HCT116 (cell line): ENCODE data around the gene RASGRF2. TPM values are rescaled to one million over a fixed set of nuclear protein-coding genes. Genes with fewer than 3 reads are reported as not detected.

Source experiments
- ATAC-seq: fragments of 200-7000 bp; cut with Tn5 transposase; 2 replicates; pipeline ENCODE4 v1.9.1; 2020; ENCODE audit warnings: mild to moderate bottlenecking, moderate library complexity
- BruUV-seq: library from RNA; stranded (reverse); fragments of 400-500 nt; replicated peaks from 2 replicates; lab custom pipeline; 2021; lab: Mats Ljungman, UMichigan
- CTCF ChIA-PET: fragments of 300-600 bp; sonication (Branson Sonifier 250); formaldehyde crosslinking; loops from one replicate; lab custom pipeline; 2021; ENCODE audit warnings: antibody characterized with exemption; lab: Charles Lee
- POLR2A ChIA-PET: fragments of 300-600, 350-600 bp; sonication (Branson Sonifier 250); formaldehyde crosslinking; loops from one replicate; lab custom pipeline; 2021; ENCODE audit warnings: antibody characterized with exemption; lab: Charles Lee
- RAD21 ChIA-PET, 2 experiments: fragments of 300-600 bp; sonication (Branson Sonifier 250); formaldehyde crosslinking; loops; one replicate each; lab custom pipeline; 2023; ENCODE audit warnings: low total read pairs in 2 of 2; ENCODE audit not compliant: uncharacterized antibody in 2 of 2, unreplicated experiment in 2 of 2, low non-redundant PET in 1 of 2; lab: Charles Lee
- DNase-seq: peaks from one replicate; pipeline ENCODE4 v3.0.0-alpha.2; 2010; ENCODE audit warnings: low read depth, low spot score
- H2AFZ ChIP-seq: fragments of 200-600 bp; shearing (Covaris generic), sonication (generic); 2 replicates; pipeline ENCODE4 v1.6.1; 2017; ENCODE audit warnings: low read depth, mixed run types, mixed read lengths, antibody characterized with exemption, low read length; ENCODE audit not compliant: poor library complexity, severe bottlenecking
- H3K27ac ChIP-seq: 2 replicates; pipeline ENCODE4 v1.5.1; 2012; ENCODE audit warnings: low read depth, low read length
- H3K27me3 ChIP-seq: fragments of 200-600 bp; sonication (generic); 2 replicates; pipeline ENCODE4 v1.6.1; 2016; ENCODE audit warnings: mixed run types, low read length, mixed read lengths; ENCODE audit not compliant: insufficient read depth
- H3K36me3 ChIP-seq, 2 experiments: fragments of 200-500 bp in 1 of 2; fragments of 200-600 bp in 1 of 2; sonication (Bioruptor generic) in 1 of 2; sonication (generic) in 1 of 2; 2 replicates each; pipeline versions ENCODE4 v1.5.1 to v1.6.1; 2014 to 2016; ENCODE audit warnings: low read length in 2 of 2, inconsistent platforms in 1 of 2, mixed read lengths in 1 of 2, mixed run types in 1 of 2; ENCODE audit not compliant: insufficient read depth in 2 of 2, control insufficient read depth in 1 of 2
- H3K4me1 ChIP-seq, 2 experiments: fragments of 200-600 bp in 1 of 2; sonication (generic) in 1 of 2; 2 replicates each; pipeline versions ENCODE4 v1.5.1 to v1.6.1; 2012 to 2017; ENCODE audit warnings: low read length in 2 of 2, inconsistent platforms in 1 of 2, mild to moderate bottlenecking in 1 of 2, mixed read lengths in 1 of 2, mixed run types in 1 of 2, moderate library complexity in 1 of 2; ENCODE audit not compliant: insufficient read depth in 2 of 2, control insufficient read depth in 1 of 2
- H3K4me2 ChIP-seq: fragments of 200-600 bp; sonication (generic); 2 replicates; pipeline ENCODE4 v1.6.1; 2017; ENCODE audit warnings: mixed run types, low read length, mixed read lengths
- H3K4me3 ChIP-seq, 2 experiments: fragments of 200-600 bp in 1 of 2; sonication (generic) in 1 of 2; replicated peaks in 1 of 2; 2 replicates each; pipeline ENCODE4 v1.5.1; 2011 to 2016; ENCODE audit warnings: low read length in 2 of 2, control low read depth in 1 of 2, low read depth in 1 of 2, mild to moderate bottlenecking in 1 of 2, mixed read lengths in 1 of 2, mixed run types in 1 of 2
- H3K79me2 ChIP-seq: fragments of 200-600 bp; sonication (generic); 2 replicates; pipeline ENCODE4 v1.6.1; 2017; ENCODE audit warnings: mild to moderate bottlenecking, mixed run types, low read length, moderate library complexity, mixed read lengths; ENCODE audit not compliant: insufficient read depth
- H3K9ac ChIP-seq: fragments of 200-600 bp; sonication (generic); 2 replicates; pipeline ENCODE4 v1.6.1; 2016; ENCODE audit warnings: low read length, mixed read lengths
- H3K9me2 ChIP-seq: fragments of 200-600 bp; sonication (generic), shearing (Covaris generic); 2 replicates; pipeline ENCODE4 v1.6.1; 2017; ENCODE audit warnings: mixed run types, mild to moderate bottlenecking, moderate library complexity; ENCODE audit not compliant: insufficient read depth
- H3K9me3 ChIP-seq, 2 experiments: fragments of 200-500 bp in 1 of 2; fragments of 200-600 bp in 1 of 2; sonication (Bioruptor generic) in 1 of 2; sonication (generic) in 1 of 2; 2 replicates each; pipeline ENCODE4 v1.6.1; 2014 to 2017; ENCODE audit warnings: low read length in 2 of 2, mixed read lengths in 2 of 2, inconsistent platforms in 1 of 2, low read depth in 1 of 2, mild to moderate bottlenecking in 1 of 2, mixed run types in 1 of 2, moderate library complexity in 1 of 2; ENCODE audit not compliant: control insufficient read depth in 1 of 2, insufficient read depth in 1 of 2
- H4K20me1 ChIP-seq: fragments of 200-600 bp; sonication (generic), shearing (Covaris generic); 2 replicates; pipeline ENCODE4 v1.6.1; 2017; ENCODE audit warnings: mixed run types, mild to moderate bottlenecking, moderate library complexity; ENCODE audit not compliant: insufficient read depth
- CEBPB ChIP-seq: IDR thresholded peaks from 2 replicates; pipeline ENCODE4 v1.6.1; 2012; ENCODE audit warnings: low read depth
- ELF1 ChIP-seq: IDR thresholded peaks from 2 replicates; pipeline ENCODE4 v1.6.1; 2012; ENCODE audit warnings: low read depth, borderline replicate concordance
- FOSL1 ChIP-seq: IDR thresholded peaks from 2 replicates; pipeline ENCODE4 v1.6.1; 2012; ENCODE audit warnings: low read depth
- JUND ChIP-seq: IDR thresholded peaks from 2 replicates; pipeline ENCODE4 v1.6.1; 2012
- MAX ChIP-seq: IDR thresholded peaks from 2 replicates; pipeline ENCODE4 v1.6.1; 2012
- POLR2A ChIP-seq: IDR thresholded peaks from 2 replicates; pipeline ENCODE4 v1.7.0; 2011; ENCODE audit warnings: borderline replicate concordance; ENCODE audit not compliant: insufficient read depth, insufficient read length; ENCODE audit errors: extremely low read depth
- POLR2AphosphoS5 ChIP-seq: IDR thresholded peaks from 2 replicates; pipeline ENCODE4 v1.6.1; 2011; ENCODE audit warnings: mild to moderate bottlenecking, low read depth, low read length, moderate library complexity
- REST ChIP-seq: IDR thresholded peaks from 2 replicates; pipeline ENCODE4 v1.6.1; 2012; ENCODE audit warnings: low read depth
- SIN3A ChIP-seq: IDR thresholded peaks from 2 replicates; pipeline ENCODE4 v1.6.1; 2012; ENCODE audit warnings: low read depth
- SP1 ChIP-seq: IDR thresholded peaks from 2 replicates; pipeline ENCODE4 v1.6.1; 2012; ENCODE audit warnings: low read depth
- SRF ChIP-seq: IDR thresholded peaks from 2 replicates; pipeline ENCODE4 v1.6.1; 2012; ENCODE audit warnings: low read depth
- ZNF274 ChIP-seq: fragments of 200-500 bp; sonication (Bioruptor generic); IDR thresholded peaks from 2 replicates; pipeline ENCODE4 v1.6.1; 2014; ENCODE audit warnings: mild to moderate bottlenecking, low read depth, low read length, inconsistent platforms
- intact Hi-C: fragments of 100-400 bp; cut with micrococcal nuclease; formaldehyde crosslinking; loops from 2 replicates; pipeline ENCODE4 v1.10.0; 2022
- total RNA-seq: library from RNA; stranded (reverse); gene quantifications from one replicate; pipeline ENCODE4 v1.2.1, GENCODE V29; 2021; ENCODE audit not compliant: unreplicated experiment
- TF ChIP-seq, protein P1 (sequence below), 3 experiments: fragments of 200-600 bp in 1 of 3; sonication (generic) in 1 of 3; IDR thresholded peaks in 2 of 3; conservative IDR thresholded peaks in 1 of 3; 2 replicates each; pipeline ENCODE4 v1.5.1; 2012 to 2017; ENCODE audit warnings: low read depth in 2 of 3, low read length in 2 of 3, antibody characterized with exemption in 1 of 3, borderline replicate concordance in 1 of 3, control low read depth in 1 of 3, mild to moderate bottlenecking in 1 of 3, mixed read lengths in 1 of 3, mixed run types in 1 of 3, moderate library complexity in 1 of 3; ENCODE audit not compliant: insufficient read depth in 1 of 3

The RASGRF2 gene
- total RNA-seq, 1 experiment from 2014 or later = 0.05 TPM

DNA sequence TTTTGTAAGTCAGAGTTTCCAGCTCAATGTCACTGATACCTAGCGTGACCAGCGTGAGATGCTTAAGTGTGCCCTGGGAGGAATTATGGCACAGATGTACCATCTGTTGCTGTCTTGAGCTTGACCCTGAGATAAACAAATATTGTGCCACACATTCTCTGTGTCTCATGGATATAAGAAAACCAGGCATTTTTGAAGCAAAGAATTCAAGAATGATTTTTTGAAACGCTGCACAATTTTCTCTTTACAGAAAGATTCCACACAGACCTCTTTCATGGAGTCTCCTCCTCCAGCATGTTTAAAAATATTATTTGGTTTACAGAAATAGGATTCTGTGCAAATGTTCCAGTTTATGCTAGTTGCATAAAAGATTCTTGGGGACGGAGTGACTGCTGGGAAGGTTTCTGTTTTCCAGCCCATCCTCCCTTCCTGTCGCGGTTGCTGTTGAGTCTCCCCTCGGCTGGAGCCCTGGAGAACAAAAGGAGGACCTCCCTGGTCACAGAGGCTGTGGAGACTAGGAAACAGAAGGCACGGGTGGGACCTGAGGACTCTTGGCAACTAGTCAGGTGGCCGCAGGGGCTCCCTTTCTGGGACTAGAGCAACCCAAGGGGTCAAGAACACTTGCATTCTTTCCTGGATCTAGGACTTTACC lies 120.8 kb downstream of the RASGRF2 start:
- no peaks in the 10 kb centered on the region for H3K9me2 ChIP-seq
- H3K79me2 ChIP-seq = no peaks in the 10 kb centered on the region
- TF ChIP-seq, protein P1, sequence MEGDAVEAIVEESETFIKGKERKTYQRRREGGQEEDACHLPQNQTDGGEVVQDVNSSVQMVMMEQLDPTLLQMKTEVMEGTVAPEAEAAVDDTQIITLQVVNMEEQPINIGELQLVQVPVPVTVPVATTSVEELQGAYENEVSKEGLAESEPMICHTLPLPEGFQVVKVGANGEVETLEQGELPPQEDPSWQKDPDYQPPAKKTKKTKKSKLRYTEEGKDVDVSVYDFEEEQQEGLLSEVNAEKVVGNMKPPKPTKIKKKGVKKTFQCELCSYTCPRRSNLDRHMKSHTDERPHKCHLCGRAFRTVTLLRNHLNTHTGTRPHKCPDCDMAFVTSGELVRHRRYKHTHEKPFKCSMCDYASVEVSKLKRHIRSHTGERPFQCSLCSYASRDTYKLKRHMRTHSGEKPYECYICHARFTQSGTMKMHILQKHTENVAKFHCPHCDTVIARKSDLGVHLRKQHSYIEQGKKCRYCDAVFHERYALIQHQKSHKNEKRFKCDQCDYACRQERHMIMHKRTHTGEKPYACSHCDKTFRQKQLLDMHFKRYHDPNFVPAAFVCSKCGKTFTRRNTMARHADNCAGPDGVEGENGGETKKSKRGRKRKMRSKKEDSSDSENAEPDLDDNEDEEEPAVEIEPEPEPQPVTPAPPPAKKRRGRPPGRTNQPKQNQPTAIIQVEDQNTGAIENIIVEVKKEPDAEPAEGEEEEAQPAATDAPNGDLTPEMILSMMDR (IDR thresholded peaks at IDR 0.05 in 2 of 3, conservative IDR thresholded peaks at IDR 0.05 in 1 of 3; ENCODE audit: borderline replicate concordance in 1 of 3, insufficient read depth in 1 of 3, low read depth in 2 of 3, low read length in 2 of 3) = no peak
- TF ChIP-seq SRF (no peak), ELF1 (no peak)
- H3K27ac ChIP-seq = no peak overlapping the region
- BruUV-seq = no TSS peak
- H3K4me3 ChIP-seq = no peak overlapping the region
- H3K27me3 ChIP-seq = no peaks in the 10 kb centered on the region
- no peak overlapping the region for H3K4me2 ChIP-seq
- no peak overlapping the region for H3K9ac ChIP-seq
- ATAC-seq (no peak), DNase-seq (no peak)
- H3K9me3 ChIP-seq = no peaks in the 10 kb centered on the region
- no peaks in the 10 kb centered on the region for H4K20me1 ChIP-seq
- ChIA-PET CTCF (no interaction called here), POLR2A (no interaction called here), RAD21 (no interaction called here)
- intact Hi-C loops = no loop called here
- no peaks in the 10 kb centered on the region for H3K4me1 ChIP-seq
- H2AFZ ChIP-seq = no peak overlapping the region
- H3K36me3 ChIP-seq = no peaks in the 10 kb centered on the region

DNA sequence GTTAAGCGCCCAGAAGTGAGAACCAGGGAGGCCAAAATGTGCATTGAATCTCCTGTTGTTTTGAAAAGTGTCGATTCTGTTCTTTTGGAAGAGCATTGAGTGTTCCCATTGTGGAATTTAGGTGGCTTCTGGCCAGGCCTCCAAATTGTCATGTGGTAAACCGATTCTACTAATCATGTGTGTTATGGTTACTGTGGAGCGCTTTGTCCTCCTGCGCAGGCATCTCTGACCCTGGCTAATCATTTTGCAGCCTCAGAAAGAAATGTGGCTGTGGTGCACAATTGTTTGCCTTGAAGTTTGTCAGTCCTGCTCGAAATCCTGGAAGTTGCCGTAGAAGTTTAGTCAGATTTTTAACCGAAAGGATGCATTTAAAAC lies 121.3 kb downstream of the RASGRF2 start:
- no peak overlapping the region for H3K27ac ChIP-seq
- no peak overlapping the region for H3K4me2 ChIP-seq
- H3K79me2 ChIP-seq = no peaks in the 10 kb centered on the region
- ChIA-PET POLR2A (no interaction called here), RAD21 (no interaction called here), CTCF (no interaction called here)
- H3K9ac ChIP-seq = no peak overlapping the region
- DNase-seq = no peak
- no TSS peak for BruUV-seq
- H3K9me3 ChIP-seq = no peaks in the 10 kb centered on the region
- H3K4me3 ChIP-seq = no peak overlapping the region
- H3K9me2 ChIP-seq = no peaks in the 10 kb centered on the region
- no peaks in the 10 kb centered on the region for H3K36me3 ChIP-seq
- no peak for TF ChIP-seq REST
- TF ChIP-seq ELF1 = no peak
- TF ChIP-seq FOSL1 = no peak
- no peak for TF ChIP-seq CEBPB
- TF ChIP-seq ZNF274 = no peak
- TF ChIP-seq SIN3A = no peak
- no peak for TF ChIP-seq POLR2AphosphoS5
- no peak for TF ChIP-seq MAX
- no peak for TF ChIP-seq JUND
- TF ChIP-seq SRF = no peak
- no peak for TF ChIP-seq SP1
- no peak for TF ChIP-seq POLR2A
- H2AFZ ChIP-seq = no peak overlapping the region
- intact Hi-C loops = no loop called here
- H3K27me3 ChIP-seq = no peaks in the 10 kb centered on the region
- no peaks in the 10 kb centered on the region for H3K4me1 ChIP-seq
- no peak for ATAC-seq
- no peaks in the 10 kb centered on the region for H4K20me1 ChIP-seq
